22Rv1 (cell line): ENCODE measurements around the gene SUPT4H1.

Source experiments
- CTCF ChIP-seq: fragments of 450-650 bp; IDR thresholded peaks from 2 replicates; pipeline ENCODE4 v1.5.1; 2017; ENCODE audit warnings: mild to moderate bottlenecking
- ZFX ChIP-seq: fragments of 450-650 bp; IDR thresholded peaks from 2 replicates; pipeline ENCODE4 v1.6.1; 2017; ENCODE audit warnings: antibody characterized with exemption, borderline replicate concordance

- TF ChIP-seq CTCF (no peak), ZFX (no peak)
Observed at GRCh38 chr17:58314706-58315015, 37.3 kb downstream of the SUPT4H1 start.
